ENCODE data around the gene GFRA4.

GRCh38 chr20:3694864-3695263 lies 31.7 kb upstream of the GFRA4 start:
- TF ChIP-seq, protein P1, sequence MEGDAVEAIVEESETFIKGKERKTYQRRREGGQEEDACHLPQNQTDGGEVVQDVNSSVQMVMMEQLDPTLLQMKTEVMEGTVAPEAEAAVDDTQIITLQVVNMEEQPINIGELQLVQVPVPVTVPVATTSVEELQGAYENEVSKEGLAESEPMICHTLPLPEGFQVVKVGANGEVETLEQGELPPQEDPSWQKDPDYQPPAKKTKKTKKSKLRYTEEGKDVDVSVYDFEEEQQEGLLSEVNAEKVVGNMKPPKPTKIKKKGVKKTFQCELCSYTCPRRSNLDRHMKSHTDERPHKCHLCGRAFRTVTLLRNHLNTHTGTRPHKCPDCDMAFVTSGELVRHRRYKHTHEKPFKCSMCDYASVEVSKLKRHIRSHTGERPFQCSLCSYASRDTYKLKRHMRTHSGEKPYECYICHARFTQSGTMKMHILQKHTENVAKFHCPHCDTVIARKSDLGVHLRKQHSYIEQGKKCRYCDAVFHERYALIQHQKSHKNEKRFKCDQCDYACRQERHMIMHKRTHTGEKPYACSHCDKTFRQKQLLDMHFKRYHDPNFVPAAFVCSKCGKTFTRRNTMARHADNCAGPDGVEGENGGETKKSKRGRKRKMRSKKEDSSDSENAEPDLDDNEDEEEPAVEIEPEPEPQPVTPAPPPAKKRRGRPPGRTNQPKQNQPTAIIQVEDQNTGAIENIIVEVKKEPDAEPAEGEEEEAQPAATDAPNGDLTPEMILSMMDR (IDR thresholded peaks at IDR 0.05) = no peak
- TF ChIP-seq HMGA2 (CRISPR knock-in tag; IDR thresholded peaks at IDR 0.05) = no peak
- TF ChIP-seq ZNF138 (CRISPR knock-in tag; conservative IDR thresholded peaks at IDR 0.05) = no peak
- no peak for TF ChIP-seq CREM (CRISPR knock-in tag; IDR thresholded peaks at IDR 0.05)
- no peak for TF ChIP-seq CREB1 (CRISPR knock-in tag; IDR thresholded peaks at IDR 0.05)

All from WTC11 (cell line).